Left lung (tissue), 10 donors: Measurements from ENCODE around the gene MST1R. TPM values are rescaled to one million over a fixed set of nuclear protein-coding genes. Genes with fewer than 3 reads are reported as not detected.

Source experiments
- ATAC-seq: fragments of 200-7000 bp; cut with Tn5 transposase; one replicate; pipeline ENCODE4 v1.9.1; 2020; ENCODE audit warnings: moderate library complexity
- DNase-seq, 4 donors: peaks; one replicate each; pipeline ENCODE4 v3.0.0-alpha.2; 2013 to 2020
- H3K27ac ChIP-seq, 2 donors: fragments of 200-600 bp; sonication (generic) in 1 of 2; one replicate each; pipeline versions ENCODE4 v1.5.0 to v1.8.0; 2020 to 2021
- H3K27me3 ChIP-seq, 2 donors: fragments of 200-600 bp; sonication (generic) in 1 of 2; one replicate each; pipeline versions ENCODE4 v1.5.0 to v1.8.0; 2020 to 2021
- H3K36me3 ChIP-seq, 2 donors: fragments of 200-600 bp; sonication (generic) in 1 of 2; one replicate each; pipeline versions ENCODE4 v1.5.0 to v1.8.0; 2020 to 2021
- H3K4me1 ChIP-seq, 2 donors: fragments of 200-600 bp; one replicate each; pipeline ENCODE4 v1.8.0; 2021
- H3K4me3 ChIP-seq, 2 donors: fragments of 200-600 bp; sonication (generic) in 1 of 2; one replicate each; pipeline versions ENCODE4 v1.5.0 to v1.8.0; 2020 to 2021; ENCODE audit warnings: mild to moderate bottlenecking in 1 of 2
- H3K9me3 ChIP-seq, 2 donors: fragments of 200-600 bp; sonication (generic) in 1 of 2; one replicate each; pipeline versions ENCODE4 v1.5.0 to v1.8.0; 2020 to 2021
- CTCF ChIP-seq, 2 donors: fragments of 200-600 bp; sonication (generic) in 1 of 2; IDR thresholded peaks; one replicate each; pipeline versions ENCODE4 v1.5.0 to v1.8.0; 2021; ENCODE audit warnings: antibody characterized with exemption in 2 of 2
- intact Hi-C, 2 donors: fragments of 100-400 bp; cut with DNase I; formaldehyde crosslinking; loops; one replicate each; pipeline versions ENCODE4 v1.11.2 to v1.14.2; 2022
- polyA plus RNA-seq, 6 donors: library from polyadenylated mRNA; unstranded; fragments of 120-200 nt; gene quantifications; one replicate each; pipeline ENCODE4 v1.2.1, GENCODE V29; 2013; ENCODE audit not compliant: insufficient read length in 6 of 6
- total RNA-seq, 2 donors: library from RNA; stranded (reverse); fragmentation: NEBNext Ultra II Directional; extraction: Animal tissue kit (Norgen Biotek cat#: 25700); gene quantifications; one replicate each; pipeline ENCODE4 v1.2.1, GENCODE V29; 2021
- donor health status: DM: no; HTN: yes; CAD: no.
- donor health status: DM: no; HTN: no; CAD: no.

MST1R gene
- total and polyA plus RNA-seq, 8 donors = 6.0 to 54.7 (median 9.1) TPM

DNA sequence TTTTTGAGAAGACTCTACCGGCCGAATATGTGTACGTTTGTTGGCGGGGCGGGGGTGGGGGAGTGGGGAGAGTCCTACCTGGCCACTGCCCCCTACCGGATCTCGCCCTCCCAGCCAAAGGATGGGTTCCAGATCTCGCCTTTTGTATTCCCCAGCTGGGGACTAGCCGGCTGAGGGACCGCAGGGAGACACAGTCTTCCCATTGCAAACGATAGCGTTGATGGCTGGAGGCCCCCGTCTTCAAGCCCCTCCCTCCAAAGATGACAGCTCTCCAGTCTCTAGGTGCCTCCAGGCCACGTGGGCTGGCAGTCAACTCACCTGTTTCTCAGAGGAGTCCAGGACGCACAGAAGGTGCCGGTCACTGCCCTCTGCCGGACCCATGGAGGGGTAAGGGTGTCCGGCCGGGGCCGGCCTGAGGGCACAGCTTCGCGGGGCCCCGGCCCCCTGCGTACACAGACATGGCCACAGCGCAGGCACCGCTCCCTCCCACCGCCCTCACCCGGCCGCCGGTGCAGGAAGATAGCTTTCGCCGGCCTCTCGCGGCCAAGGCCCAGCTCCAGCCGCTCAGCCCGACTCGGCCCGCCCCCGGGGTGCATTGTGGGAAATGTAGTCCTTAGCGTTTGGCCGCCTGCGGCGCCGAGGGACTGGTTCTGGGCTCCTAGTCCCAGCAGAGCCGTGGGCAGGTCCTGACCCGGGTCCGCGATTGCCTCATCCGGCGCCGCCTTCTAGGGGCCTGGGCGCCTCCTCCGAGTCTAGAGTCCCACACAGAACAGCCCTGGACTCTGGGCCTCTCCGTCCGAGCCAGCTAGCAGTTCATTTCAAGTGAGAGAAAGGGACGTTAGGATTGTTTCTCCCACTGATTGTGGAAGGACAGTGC is 25.9 kb upstream of the MST1R start, which contains the start of gene MON1A:
MON1A (minus strand) TSS at position 521 of the 877 bp plus-strand sequence. CDS start 16,465 bp downstream, outside the sequence.
- Histone ChIP-seq H3K36me3 (no peaks in the 10 kb centered on the region), H3K9me3 (no peaks in the 10 kb centered on the region), H3K4me1 (peaks cover 8 to 14% of the 10 kb centered on the region in 2 donors), H3K27me3 (no peaks in the 10 kb centered on the region), H3K27ac (peak within 1 kb of the TSS; percentile 81 to 87), H3K4me3 (peak within 1 kb of the TSS; percentile 60 to 64)
- intact Hi-C loops = no loop called here
- DNase-seq = peak; percentile 90 to 100 (median 94)
- peak; percentile 97 for ATAC-seq
- peak in 1 of 2 donors; percentile 21 for TF ChIP-seq CTCF (IDR thresholded peaks at IDR 0.05)

- Histone ChIP-seq H3K36me3 (no peaks in the 10 kb centered on the region), H3K9me3 (no peaks in the 10 kb centered on the region), H3K27ac (peak overlapping the region in 1 of 2 donors; percentile 87), H3K4me3 (peak overlapping the region; percentile 60 to 64), H3K27me3 (no peaks in the 10 kb centered on the region), H3K4me1 (peaks cover 8 to 14% of the 10 kb centered on the region in 2 donors)
- TF ChIP-seq CTCF (IDR thresholded peaks at IDR 0.05) = no peak
- intact Hi-C loops = no loop called here
- ATAC-seq (peak; percentile 66), DNase-seq (peak in 2 of 4 donors; percentile 51 to 74)
These were observed 24.9 kb upstream of the MST1R start for GRCh38 chr3:49928481-49929017.

DNA sequence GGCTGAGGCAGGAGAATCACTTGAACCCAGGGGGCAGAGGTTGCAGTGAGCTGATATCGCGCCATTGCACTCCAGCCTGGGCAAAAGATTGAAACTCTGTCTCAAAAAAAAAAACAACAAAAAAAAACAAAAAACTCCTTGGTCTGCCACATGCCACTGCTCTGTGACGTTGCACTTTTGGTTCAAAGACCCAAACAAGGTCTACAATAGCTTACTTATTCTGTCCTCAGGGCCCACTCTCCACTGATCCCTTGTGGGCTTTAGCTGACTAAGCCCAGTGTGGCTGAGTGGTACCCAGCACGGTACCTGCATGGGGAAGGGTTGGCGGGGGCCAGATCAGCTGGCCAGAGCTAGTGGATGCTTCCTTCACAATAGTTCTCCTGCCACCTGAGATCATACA is 24.1 kb upstream of the MST1R start:
- peaks cover 8 to 14% of the 10 kb centered on the region in 2 donors for H3K4me1 ChIP-seq
- no peak for TF ChIP-seq CTCF (IDR thresholded peaks at IDR 0.05)
- ATAC-seq = no peak
- H3K27ac ChIP-seq = no peak overlapping the region
- no peaks in the 10 kb centered on the region for H3K9me3 ChIP-seq
- no peak overlapping the region for H3K4me3 ChIP-seq
- intact Hi-C loops = no loop called here
- no peaks in the 10 kb centered on the region for H3K36me3 ChIP-seq
- DNase-seq = no peak
- H3K27me3 ChIP-seq = no peaks in the 10 kb centered on the region

DNA sequence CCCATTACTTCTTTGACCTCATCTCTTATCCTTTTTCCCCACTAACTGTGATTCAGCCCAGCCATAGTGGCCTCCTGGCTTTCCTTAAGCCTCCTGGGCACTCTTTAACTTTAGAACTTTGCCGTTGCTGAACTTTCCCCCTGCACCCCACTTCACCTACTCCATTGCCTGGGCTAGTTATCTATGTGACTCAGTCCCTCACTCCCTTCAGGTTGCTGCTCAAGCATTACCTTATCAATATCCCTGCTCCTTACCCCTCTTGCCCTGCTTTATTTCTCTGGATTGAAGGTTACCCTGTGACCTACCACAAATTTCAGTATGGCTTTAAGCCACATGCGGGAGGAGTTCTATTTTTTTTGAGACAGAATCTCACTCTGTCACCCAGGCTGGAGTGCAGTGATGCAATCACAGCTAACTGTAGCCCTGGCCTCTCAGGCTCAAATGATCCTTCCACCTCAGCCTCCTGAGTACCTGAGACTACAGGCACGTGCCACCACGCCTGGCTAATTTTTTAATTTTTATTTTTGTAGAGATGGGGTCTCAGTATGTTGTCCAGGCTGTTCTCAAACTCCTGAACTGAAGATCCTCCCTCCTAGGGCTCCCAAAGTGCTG is 22.6 kb upstream of the MST1R start:
- Histone ChIP-seq H3K4me3 (no peak overlapping the region), H3K9me3 (no peaks in the 10 kb centered on the region), H3K36me3 (no peaks in the 10 kb centered on the region), H3K4me1 (peaks cover 8 to 14% of the 10 kb centered on the region in 2 donors), H3K27me3 (no peaks in the 10 kb centered on the region), H3K27ac (no peak overlapping the region)
- TF ChIP-seq CTCF (IDR thresholded peaks at IDR 0.05) = no peak
- DNase-seq (no peak), ATAC-seq (no peak)
- intact Hi-C loops = no loop called here

GRCh38 chr3:49925485-49925884 is 21.8 kb upstream of the MST1R start:
- Histone ChIP-seq H3K36me3 (no peaks in the 10 kb centered on the region), H3K4me1 (peaks cover 8 to 14% of the 10 kb centered on the region in 2 donors), H3K27me3 (no peaks in the 10 kb centered on the region), H3K9me3 (no peaks in the 10 kb centered on the region), H3K4me3 (no peak overlapping the region), H3K27ac (no peak overlapping the region)
- no peak for TF ChIP-seq CTCF (IDR thresholded peaks at IDR 0.05)
- intact Hi-C loops = no loop called here
- ATAC-seq (no peak), DNase-seq (no peak)
